ENCODE data around the gene CLCN5.

CLCN5 gene

DNA sequence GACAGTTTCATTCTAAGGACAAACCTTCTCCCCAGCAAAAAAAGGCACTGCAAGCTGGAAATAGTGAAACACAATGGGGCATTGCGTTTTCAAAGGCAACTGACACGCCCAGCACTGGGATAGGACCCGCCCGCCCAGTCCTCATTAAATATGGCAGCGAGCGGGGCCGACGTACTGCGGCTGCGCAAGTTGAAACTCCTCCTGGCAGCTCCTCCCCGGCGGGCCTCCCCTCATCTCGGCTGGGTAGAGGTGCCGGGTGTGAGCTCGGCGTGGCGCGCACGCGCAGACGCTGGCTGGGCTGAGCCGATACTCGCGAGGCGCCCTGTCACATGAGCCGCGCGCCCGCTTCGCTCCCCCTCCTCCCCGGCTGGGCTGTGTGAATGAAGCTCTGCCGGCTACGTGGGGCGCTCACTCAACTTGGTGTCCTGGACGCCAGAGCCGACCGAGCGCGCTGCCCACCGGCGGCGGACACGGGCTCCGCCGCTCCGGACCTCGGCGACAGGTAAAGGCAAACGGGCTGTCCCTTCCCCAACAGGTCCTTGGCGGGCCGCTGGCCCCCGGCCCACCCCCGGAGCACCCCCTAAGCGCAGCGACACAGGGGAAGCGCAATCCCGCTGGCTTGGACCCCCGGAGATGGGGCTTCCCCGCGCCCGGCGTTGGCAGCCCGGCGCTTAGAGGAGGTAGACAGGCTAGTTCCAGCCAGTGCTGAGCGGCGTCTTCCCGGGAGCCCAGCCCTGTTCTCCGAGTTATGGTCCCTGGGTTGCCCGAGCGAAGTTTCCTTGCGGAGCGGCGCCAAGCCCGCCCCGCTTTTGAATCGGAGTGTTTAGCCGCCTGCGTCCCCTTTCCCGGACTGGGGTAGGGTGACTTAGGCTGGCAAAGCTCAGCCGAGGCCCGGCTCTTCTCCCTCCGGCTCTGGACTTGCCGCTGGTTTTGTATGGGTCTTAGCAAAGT, at the start of gene CLCN5:
CLCN5 (plus strand) TSS at position 306 of the 951 bp plus-strand sequence. CDS start 2,703 bp downstream, outside the sequence.
- DNase-seq: peak; percentile 85

GRCh38 chrX:49876750-49877149, 45.6 kb upstream of the CLCN5 start:
- DNase-seq: peak; percentile 53

DNA sequence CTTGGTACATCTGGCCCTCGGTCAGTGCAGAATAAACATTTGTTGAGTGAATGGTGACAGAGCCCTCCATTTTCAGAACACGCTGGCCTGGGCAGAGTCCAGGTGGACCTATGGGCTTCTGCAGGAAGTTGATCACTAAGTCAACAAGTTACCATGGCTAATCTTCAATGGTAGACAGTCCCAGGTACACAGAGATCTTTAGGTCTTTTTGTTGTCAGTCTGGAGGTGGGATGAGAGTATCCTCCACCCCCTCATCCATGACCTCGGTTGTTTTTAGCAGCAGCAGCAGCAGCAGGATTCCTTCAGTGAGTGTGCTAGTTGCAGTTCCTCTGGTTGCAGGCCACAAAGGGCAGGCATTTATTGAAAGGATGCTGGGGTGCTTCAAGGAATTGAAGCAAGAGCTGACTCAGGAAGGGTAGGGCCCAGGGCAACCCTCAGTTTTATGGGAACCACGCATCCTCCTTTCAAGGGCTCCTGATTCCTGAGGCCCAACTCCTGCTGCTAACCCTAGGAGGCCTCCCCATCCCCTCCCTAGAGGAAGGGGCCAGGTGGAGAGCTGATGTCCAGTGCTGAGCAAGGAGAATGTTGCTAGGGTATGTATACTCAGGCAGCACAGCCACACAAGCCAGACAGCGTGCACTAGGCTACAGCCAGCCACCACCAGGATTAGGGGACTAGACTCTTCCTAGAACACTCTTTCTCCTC, 44.8 kb upstream of the CLCN5 start:
- no peak for DNase-seq

GRCh38 chrX:49878128-49878833, 44.1 kb upstream of the CLCN5 start:
- DNase-seq: no peak

DNA sequence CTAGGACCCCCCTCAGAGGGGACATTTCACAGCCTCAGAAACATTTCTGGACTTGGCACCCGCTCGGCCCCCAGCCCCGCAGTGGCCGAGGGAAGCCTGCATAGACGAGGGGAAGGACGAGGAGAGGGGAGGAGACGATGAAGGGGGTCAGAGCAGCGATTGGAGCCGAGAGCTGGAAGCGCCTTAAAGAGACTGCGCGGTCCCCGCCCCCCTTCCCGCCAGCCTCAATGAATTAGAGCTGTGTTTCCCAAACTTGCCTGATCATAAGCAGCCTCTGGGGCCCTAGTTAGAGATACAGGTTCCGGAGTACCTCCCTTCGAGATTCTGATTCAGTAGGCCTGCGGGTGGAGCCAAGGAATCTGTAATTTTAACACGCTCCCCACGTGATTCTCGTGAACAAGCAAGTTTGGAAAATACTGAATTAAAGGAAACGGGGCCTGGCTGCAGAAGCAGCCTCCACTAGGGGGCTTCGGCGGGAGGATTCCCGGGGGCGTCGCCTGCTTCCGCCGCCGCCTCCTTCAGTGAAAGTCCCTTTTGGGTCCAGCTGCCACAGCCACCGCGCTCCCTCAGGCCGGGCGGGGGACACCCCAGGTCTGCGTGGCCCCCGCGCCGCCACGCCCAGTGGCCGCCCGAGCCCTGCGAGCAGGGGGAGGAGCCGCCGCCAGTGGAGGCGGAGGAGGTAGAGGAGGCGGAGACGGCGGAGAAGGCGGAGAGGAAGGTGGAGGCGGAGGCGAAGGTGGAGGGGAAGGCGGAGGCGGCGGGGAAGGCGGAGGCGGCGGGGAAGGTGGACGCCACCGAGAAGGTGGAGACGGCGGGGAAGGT, 43.4 kb upstream of the CLCN5 start, which contains the start of gene USP27X:
USP27X (plus strand) TSS at position 651 of the 822 bp plus-strand sequence. CDS start 824 bp downstream, outside the sequence.
- DNase-seq: peak; percentile 53

GRCh38 chrX:49879656-49880277, 42.6 kb upstream of the CLCN5 start:
- no peak for DNase-seq

DNA sequence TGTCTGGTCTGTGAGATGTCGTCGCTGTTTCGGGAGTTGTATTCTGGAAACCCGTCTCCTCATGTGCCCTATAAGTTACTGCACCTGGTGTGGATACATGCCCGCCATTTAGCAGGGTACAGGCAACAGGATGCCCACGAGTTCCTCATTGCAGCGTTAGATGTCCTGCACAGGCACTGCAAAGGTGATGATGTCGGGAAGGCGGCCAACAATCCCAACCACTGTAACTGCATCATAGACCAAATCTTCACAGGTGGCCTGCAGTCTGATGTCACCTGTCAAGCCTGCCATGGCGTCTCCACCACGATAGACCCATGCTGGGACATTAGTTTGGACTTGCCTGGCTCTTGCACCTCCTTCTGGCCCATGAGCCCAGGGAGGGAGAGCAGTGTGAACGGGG, 41.7 kb upstream of the CLCN5 start:
- no peak for DNase-seq

GRCh38 chrX:49884290-49884862, 38.0 kb upstream of the CLCN5 start:
- DNase-seq: peak; percentile 31

GRCh38 chrX:49892542-49892941, 29.9 kb upstream of the CLCN5 start:
- no peak for DNase-seq

DNA sequence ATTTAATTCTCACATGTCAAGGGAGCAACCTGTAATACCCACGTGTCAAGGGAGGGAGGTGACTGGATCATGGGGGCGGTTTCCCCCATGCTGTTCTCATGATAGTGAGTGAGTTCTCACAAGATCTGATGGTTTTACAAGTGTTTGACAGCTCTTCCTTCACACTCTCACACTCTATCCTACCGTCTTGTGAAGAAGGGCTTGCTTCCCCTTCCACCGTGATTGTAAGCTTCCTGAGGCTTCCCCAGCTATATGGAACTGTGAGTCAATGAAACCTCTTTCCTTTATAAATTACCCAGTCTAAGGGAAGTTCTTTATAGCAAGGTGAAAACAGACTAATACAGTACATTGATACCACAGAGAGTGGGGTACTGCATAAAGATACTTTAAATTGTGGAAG, 25.4 kb upstream of the CLCN5 start:
- DNase-seq: no peak

GRCh38 chrX:49901048-49901447, 21.3 kb upstream of the CLCN5 start:
- peak; percentile 19 for DNase-seq

DNA sequence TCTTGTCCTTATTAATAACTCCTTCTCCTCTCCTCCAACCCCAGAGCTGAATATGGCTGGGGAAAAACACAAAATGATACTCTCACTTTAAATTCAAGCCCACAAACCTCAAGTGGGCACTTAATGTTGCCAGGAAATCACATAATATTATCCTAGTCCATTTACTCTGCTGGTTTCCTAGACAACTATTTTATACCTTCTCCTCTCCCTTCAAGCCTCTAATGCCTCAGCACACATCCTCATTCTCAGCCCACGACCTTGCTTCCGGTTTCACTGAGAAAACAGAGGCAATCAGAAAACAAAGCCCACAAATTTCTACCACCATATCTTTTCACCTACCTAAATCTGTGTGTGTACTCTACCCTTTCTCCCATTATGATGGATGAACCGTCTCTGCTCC, 12.1 kb upstream of the CLCN5 start:
- DNase-seq: peak; percentile 85

- DNase-seq: no peak
Measured at GRCh38 chrX:49912086-49912485, 10.3 kb upstream of the CLCN5 start.

GRCh38 chrX:49912861-49913260, 9.5 kb upstream of the CLCN5 start:
- no peak for DNase-seq

- peak; percentile 37 for DNase-seq
Measured at GRCh38 chrX:49915361-49916222, 6.8 kb upstream of the CLCN5 start.

DNA sequence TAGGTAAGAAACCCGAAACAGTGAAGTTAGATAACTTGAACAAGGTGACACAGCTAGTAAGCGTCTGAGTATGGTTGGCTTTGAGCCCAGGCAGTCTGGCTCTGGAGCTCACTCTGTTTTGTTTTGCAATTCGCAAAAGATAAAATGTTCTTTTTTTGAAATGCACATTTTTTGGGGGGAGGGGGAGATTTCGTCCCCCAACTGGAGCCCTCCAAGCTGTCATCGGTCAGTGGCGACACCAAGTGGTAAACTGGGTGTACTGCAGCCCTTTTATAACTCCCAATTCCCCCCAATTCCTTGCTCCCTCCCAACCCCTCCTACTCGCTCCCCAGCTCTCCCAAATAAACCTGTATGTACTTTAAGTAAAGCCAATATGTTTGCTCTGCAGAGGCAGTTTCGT, 2.8 kb upstream of the CLCN5 start:
- no peak for DNase-seq

GRCh38 chrX:49921109-49921508, 1.3 kb upstream of the CLCN5 start:
- DNase-seq: no peak

DNA sequence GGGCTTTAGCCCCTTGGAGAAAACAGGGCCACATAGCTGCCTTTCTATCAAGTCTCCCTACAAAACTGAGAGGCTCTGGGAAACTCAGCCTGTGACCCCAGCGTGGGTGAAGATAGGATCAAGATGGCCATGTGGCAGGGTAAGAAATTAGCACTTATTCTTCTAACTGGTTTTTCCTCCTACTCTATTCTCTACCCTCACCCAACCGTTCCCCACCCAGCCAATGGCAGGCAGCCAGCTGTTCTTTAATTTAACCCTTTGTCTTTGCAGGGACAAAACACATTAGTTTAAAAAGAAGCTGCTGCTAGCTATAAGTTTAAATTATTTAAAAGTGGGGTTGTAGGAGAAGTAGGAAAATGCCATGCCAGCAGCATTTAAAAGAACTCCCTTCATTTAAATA, 2.8 kb downstream of the CLCN5 start:
- DNase-seq: no peak

DNA sequence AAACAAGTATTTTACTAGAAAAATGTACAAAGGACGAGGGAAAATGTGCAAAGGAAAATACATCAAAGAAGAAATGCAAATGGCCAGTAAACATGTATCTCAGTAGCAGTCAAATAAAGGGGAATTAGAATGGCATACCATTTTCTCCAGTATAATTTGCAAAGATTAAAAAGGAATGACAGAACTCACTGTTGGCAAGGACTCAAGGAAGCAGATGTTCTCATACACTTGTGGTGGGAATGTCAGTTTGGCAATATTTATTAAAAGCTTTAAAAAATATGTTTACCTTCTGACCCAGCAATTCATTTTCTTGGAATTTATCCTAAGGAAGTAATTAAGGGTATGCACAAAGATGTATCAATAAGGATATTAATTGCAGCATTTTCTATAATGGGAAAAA, 7.6 kb downstream of the CLCN5 start:
- DNase-seq: no peak

- no peak for DNase-seq
Measured at GRCh38 chrX:49932791-49933190, 10.4 kb downstream of the CLCN5 start.

Data from NCI-H748 treated with DMSO at 0.1 percent for 48 hours (cell line).